GM19328 (cell line): ENCODE data around the gene PSMD6.

Source experiments
- ATAC-seq: cut with Tn5 transposase; IDR thresholded peaks from one replicate; pipeline ENCODE4 v1.9.1; 2021; ENCODE audit warnings: mild to moderate bottlenecking, moderate library complexity; ENCODE audit not compliant: unreplicated experiment

The PSMD6 gene

DNA sequence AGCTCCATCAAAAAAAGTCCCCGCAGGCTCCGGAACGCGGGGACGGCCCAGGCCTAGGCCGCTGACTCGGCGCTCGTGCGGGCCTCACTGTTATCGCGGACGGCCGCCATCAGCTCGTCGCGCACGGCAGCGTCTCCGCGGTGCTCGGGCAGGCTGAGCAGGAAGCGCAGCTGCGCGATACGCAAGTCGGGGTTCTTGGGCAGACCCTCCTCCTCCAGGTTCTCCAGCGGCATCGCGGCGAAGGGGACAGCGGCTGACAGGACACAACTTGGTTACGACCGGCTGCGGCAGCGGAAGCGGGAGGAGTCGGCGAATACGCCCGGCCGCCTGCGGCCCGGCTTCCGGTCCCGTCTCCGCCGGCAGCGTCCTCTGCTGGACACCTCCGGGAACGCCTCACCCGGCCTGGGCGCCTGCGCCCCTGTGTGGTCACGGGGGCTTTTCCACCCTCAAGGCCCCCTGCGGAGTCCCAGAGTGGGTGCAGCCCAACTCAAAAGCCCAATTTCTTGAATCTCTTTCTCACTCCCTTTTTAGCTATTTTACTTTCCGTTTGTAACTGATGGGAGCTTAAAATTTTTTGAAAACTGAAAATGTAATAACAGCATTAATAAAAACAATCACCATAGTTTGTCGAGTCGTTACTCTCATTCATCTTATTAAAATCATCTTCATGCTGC lies at the start of gene PSMD6:
TSS of gene PSMD6 (minus strand) at position 308 of the 674 bp plus-strand sequence. CDS start at position 233, 75 bp downstream.
- ATAC-seq: peak; percentile 96

DNA sequence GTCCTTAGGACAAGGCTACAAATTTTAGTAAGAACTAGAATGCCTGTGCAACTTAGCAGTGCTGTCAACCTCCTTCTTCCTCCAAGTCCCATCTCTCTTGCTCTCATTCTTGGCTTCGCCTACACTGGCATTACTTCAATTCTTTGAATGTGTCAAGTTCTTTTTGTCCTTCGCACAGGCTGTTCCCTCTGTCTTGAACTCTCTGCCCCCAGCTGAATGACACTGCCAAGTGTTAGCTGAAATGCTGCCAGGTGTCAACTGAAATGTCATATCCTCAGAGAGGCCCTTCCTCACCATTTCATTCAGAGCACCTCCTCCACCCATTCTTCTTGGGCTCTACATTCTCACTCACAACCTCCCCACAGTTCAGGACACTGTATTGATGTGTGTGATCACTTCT lies 48.8 kb upstream of the PSMD6 start:
- no peak for ATAC-seq

DNA sequence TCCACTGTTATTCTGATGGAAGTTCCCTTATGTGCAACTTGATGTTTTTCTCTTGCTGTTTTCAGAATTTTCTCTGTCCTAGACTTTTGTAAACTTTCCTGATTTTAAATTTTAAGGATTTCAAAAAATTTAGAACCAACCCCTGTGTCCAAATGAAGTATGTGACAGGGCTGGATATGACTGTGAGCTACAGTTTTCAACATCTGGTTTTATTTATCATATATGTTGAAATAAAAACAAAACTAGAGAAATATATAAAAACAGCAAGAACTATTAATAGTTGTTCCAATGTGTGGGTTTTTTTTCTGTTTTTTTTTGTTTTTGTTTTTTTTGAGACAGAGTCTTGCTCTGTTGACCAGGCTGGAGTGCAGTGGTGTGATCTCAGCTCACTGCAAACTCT lies 47.4 kb upstream of the PSMD6 start:
- no peak for ATAC-seq

DNA sequence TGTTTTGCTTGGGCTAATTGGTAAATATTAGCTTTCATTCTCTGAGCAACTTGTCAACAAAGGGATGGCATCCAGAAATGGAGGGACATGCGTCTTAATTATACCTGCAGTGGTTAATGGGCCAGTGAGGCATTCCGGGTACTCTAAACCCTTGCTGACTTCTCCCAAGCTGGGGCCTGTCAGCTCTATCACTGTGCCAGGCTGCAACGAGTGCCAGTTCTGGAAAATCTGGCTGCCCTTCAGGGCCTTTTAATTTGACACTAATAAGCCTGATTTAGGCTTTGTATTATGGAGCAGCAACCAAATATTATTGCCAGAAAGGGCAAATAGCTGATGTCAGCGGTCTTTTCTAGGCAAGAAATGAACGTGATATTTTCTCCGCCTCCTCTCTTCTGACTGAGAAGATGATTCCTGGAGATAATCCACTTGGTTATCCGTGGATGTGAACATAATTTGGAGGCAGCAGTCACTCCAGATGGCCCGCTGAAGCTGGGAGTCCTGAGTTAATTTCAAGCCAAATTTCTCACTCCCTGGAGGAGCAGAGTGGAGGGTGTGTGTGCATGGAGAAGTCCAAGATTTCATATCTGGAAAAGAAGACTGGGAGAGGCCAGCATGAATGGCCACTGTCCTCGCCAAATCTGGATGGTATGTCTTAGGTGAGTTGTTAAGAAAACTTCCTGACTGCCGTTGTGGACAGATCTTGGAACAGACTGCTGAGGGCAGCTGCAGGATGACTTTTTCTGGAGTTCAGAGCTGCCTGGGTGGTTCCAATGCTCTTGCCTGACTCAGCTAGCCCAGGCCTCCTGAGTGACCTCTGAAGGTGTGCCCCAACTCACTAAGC lies 44.4 kb upstream of the PSMD6 start:
- no peak for ATAC-seq

DNA sequence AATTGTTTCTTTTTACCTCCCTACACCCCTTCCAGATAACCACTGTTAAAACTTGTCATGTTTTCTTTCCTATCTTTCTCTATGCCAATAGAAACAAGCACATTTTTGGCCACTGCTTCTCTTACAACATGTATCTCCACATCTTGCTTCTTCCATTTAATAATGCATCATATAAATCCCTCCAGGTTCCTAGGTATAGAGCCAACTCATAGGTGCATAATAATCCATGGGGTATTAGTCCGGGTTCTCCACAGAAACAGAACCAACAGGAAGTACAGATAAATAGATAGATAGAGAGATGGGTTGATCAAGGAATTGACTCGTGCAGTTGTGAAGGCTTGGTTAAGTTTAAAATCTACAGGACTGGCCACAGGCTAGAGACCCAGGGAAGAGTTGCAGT lies 41.5 kb upstream of the PSMD6 start:
- no peak for ATAC-seq

DNA sequence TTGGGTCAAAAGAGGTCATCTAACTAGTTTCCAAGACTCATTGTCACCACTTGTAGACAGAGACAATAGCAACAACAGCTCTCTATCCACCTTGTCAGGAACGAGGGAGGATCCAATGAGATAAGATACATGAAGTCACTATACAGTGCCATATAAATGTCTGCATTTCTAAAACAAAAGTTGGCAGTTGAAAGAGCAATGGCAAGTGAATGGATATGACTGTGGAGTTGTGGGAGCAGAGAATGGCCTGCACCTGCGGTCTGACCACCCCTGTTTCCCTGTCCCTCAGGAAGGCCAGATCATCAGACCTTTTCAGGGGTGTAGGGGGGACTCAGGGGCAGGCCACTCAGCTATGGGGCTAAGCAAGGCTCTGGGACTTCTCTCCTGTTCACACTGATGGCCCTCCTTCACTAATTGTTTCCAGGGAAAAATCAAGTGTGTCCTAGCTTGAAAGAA lies 40.7 kb upstream of the PSMD6 start:
- no peak for ATAC-seq

DNA sequence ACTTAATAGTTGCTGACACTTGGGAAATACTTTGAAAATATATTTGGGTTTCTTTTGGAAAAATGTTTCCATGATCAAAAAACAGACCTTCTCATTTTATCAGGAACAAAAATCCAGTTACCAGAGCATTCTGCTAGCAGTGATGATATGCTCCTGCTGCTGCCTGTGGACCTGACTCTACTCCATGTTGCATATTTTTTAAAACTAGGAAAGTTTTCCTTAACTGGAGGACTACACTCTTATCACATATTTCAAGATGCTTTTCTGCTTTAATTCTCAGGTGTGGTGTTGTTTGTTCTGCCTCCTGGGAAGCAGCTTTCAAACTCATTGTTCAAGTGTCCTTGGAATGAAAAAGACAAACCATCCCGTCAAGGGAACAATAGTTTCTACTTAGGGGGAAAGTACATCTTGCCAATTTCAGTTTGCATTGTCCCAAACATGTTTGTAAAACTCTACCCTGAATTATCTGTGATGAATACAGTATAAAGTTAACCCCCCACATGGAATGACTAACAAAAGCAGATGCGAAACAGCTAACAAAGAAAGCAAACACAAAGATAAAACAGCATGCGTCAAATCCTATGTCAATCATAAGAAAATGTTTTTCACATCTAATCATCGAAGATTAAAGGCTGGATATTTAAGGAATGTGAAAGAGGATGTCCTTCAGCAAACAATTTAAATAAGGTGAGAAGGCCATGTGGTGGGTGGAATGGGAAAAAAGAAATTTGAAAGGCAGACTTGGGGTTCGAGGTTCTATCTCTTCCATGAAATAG lies 40.1 kb upstream of the PSMD6 start:
- ATAC-seq: no peak

DNA sequence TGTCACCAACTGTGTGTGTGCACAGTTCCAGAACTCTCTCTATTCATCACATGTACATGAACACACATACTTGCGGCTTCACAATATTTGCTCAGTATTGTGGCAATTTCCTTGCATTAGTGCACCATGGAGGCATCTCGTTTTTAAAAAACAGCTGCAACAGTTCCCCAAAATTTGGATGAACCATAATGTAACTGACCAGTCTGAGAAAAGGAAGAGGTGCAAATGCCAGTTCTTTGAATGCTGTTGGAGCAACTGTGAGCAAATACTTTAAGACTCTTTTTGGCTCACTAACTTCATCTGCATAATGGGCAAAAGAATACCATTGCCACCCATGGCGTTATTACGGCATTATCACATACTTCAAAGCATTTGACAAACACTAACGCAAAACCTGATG lies 38.3 kb upstream of the PSMD6 start:
- no peak for ATAC-seq

DNA sequence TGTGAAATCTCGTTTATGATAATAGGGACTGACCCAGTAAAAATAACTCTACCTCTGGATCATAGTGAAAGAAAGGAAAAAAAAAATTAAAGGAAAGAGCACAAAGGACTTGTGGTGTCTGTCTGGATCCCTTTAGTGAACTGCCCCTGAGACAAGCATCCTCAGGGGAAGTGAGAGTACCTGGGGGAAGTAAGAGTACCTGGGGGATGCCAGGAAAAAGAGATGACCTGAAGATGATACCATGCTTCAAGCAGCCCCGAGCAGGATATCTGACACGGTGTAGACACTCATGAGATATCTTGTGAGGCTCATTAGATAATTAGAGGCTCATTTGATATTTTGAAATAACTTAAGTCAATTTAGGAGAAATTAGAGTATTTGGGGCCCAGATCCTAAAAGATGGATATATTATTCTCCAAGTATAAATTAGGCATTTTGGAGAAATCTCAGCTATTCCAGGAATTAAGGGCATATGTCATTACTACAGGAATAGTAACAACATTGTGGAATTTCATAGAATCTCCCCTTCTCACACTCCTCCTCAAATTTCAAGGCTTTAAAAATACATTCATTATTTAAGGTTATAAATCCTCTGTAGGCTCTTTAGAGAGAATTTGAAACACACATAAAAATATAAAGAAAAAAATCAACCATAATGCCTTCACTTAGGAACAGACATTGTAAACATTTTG lies 36.3 kb upstream of the PSMD6 start:
- ATAC-seq: no peak

DNA sequence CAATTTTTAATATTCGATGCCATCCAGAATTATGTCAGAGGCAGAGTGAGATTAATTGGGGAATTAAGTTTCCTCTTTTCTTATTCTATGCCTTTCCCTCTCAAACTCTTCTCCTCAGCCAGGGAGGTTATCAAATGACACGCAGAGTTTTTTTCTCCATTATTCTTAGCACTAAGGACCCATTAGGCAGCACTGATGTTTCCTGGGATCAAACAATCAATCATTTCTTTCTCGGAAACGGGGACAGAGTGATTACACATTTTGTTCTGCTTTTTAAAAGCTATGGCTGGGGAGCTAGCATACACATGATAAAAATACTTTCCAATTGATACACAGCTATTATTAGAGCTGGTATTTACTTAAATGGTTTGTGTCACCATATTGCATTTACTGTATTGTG lies 35.3 kb upstream of the PSMD6 start:
- ATAC-seq: no peak

DNA sequence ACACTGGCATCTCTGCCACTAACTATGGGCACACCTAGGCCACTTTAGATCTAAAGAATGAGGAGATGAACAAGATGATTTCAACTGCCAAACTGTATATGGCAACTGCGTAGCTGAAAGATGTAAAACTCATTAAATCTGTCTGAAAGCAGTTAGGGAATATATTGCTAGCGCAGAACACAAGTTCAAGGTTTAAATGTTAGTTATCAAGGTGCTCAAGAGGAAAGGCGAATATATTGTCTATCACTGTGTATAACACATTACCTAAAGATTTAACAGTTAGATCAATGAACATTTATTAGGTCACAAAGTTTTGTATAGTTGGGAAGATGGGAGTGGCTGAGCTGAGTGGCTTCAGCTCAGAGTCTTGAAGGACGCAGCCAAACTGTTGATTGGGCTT lies 33.9 kb upstream of the PSMD6 start:
- ATAC-seq: no peak

DNA sequence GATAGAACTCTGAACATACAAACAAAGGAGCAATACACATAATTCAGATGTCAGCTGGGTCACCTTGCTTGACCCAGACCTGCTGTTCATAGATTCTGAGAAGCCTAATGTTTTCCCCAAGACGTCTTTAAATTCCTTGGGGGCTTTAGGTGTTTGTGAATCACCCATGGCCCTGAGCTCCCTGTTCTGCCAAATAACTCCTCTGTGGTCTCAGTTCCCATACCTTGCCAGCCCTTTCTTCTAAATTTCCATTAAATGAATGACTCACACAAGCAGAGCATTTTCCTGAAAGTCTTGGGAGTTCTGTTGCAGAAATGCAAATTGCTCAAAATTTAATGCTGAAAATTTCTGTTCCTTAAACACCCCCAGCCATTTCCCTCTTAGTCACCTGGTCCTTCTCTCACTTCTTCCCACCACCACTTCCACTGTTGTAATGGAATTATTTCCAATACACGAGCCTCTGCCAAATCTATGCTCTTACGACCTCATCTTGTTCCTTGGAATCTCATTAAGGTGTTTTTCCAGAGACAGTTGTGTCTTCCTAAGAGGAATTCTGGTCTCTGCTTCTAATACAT lies 33.4 kb upstream of the PSMD6 start:
- ATAC-seq: no peak

DNA sequence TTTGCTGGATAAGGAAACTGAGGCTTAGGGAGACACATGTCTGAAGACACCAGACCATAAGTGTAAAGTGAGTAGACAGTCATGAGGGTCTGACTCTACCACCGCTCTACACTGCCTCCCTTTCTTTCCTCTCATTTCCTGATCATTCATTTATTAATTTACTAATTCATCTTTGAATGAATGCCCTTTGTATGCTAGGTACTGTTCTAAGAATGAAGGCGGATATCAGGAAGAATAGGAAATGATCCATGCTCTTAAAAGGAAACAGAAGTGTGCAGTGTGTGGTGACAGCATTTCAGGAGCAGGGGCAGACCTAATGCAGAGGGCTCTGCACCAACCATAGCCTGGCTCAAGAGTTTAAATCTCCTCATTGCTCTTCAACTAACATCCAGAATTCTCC lies 31.8 kb upstream of the PSMD6 start:
- ATAC-seq: no peak

DNA sequence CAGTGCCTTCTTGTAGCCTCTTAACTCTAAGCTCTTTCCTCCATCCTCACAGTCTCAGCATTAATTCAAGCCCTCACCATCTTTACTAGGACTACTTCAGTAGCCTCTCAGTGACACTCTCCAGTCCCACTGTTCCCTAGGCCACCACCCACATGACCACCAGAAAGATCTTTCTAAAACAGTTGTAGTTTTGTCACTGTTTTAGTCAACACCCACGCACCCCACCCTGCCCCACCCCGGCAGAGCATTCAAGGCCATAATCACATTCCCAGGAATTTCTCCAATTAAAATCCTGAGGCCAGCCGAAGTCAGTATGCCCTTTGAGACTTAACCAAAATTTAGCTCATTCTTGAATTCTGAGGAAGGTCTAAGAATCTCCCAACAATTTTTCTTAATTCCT lies 31.2 kb upstream of the PSMD6 start:
- ATAC-seq: no peak

DNA sequence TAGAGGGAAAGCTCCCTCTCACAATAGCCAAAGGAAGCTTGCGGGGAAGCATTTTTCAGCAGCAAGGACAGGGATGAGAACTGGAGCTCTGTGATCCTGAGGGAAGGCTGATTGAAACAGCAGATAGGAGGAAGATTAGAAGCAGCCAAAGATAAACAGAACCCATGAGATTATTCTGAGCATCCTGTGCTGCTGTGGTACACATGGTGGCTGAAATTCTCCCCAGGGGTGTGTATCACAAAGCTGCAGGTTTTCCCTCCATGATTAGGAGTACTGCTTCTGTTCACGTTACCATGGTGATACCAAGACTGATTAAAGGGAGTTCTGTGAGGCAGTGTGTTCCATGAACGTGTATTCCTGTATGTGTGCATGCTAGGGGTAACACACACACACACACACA lies 30.3 kb upstream of the PSMD6 start:
- no peak for ATAC-seq

DNA sequence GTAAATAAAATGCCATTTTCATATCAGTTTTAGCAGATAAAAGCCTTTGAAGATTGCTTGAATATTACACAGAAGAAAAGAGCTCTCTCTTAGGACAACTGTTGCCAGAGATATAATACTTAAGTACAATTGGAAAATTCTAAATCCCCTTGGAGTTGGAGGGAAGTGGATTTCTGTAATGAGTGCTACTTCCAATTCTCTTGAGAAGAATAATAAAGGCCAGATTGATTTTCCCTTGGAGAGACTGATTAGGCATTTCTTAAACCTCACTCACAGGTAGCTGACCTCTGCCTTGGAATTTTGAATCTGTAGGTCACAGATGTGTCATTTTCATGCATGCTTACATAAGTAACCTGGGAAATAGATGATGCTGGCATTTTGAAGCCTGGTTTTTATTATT lies 29.8 kb upstream of the PSMD6 start:
- ATAC-seq: no peak

DNA sequence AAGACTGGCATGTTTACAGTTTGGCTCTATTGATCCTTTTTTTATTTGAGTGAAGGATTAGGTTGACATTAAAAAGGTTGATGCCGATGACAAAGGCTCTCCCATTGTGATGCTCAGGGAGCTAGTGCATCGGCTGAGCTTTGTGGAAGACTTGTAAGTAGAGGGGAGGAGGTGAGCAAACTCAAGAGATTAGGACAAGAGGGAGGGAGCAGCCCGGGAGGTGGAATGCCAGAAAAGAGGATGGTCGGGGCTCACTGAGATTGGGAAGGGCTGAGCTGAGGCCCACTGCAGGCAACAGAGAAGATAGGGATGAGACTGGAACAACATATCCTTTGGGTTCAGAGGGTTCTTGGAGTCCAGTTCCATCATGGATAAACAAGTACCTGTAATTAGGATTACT lies 26.5 kb upstream of the PSMD6 start:
- no peak for ATAC-seq

DNA sequence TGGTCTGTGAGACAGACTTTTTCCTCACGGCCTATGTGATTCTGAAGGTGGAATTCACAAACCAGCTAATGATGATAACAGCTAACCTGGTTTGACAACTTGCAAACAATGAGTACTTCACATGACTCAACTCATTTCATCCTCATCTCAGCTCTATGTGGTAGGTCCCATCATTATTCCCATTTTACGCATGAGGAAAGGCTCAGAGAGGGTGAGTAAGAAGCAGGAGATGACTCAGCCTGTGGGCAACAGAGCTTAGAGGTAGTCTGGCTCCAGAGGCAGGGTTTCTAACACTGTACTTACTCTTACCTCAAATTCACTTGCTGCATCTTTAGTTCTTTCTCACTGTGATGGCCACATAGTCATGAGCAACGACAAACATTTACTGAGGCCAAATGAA lies 25.8 kb upstream of the PSMD6 start:
- no peak for ATAC-seq

DNA sequence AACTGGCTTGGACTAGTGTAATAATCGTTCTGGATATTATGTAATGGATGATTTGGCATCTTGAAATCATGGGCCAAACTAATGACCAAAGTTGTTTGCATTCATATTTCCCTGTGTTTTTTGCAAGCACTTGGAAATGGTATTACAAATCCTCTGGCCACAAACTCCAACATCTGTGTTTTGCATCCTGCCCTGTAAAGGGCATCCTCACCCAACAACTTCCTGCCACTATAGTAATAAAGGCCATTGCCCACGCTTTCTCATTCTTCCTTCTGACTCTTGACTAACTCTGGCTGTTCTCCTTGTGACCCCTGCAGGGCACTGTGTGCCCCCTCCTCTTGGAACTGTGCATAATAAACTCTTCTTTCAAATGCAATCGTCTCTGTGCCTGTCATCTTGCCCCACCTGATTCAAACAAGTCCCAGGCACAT lies 25.4 kb upstream of the PSMD6 start:
- no peak for ATAC-seq

DNA sequence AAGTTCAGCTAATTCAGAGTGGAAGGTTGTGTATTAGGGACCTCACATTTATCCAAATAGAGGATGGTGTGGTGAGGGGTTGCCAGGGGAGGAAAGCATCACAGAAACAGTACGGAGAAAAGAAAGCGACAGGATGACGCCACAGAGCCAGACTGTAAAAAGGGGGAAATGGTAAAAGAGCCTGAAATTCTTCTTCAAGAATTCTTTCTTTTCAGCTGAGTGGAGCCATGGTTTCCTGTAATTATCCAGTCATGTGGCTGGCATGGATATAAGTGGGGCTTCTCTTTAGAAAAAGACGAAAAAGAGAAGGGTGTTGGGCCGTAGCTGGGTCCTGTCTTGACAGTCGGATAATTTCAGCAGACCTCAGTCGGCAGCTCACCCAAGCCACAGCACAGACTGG lies 24.5 kb upstream of the PSMD6 start:
- no peak for ATAC-seq
